ENCODE measurements around the gene SYPL1.

- TF ChIP-seq, protein P1, sequence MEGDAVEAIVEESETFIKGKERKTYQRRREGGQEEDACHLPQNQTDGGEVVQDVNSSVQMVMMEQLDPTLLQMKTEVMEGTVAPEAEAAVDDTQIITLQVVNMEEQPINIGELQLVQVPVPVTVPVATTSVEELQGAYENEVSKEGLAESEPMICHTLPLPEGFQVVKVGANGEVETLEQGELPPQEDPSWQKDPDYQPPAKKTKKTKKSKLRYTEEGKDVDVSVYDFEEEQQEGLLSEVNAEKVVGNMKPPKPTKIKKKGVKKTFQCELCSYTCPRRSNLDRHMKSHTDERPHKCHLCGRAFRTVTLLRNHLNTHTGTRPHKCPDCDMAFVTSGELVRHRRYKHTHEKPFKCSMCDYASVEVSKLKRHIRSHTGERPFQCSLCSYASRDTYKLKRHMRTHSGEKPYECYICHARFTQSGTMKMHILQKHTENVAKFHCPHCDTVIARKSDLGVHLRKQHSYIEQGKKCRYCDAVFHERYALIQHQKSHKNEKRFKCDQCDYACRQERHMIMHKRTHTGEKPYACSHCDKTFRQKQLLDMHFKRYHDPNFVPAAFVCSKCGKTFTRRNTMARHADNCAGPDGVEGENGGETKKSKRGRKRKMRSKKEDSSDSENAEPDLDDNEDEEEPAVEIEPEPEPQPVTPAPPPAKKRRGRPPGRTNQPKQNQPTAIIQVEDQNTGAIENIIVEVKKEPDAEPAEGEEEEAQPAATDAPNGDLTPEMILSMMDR (IDR thresholded peaks at IDR 0.05; ENCODE audit: borderline replicate concordance, extremely low read depth, low read length, poor library complexity, severe bottlenecking) = no peak
- no peak for TF ChIP-seq EZH2 (IDR thresholded peaks at IDR 0.05; ENCODE audit: borderline replicate concordance, low read depth, low read length, severe bottlenecking)
Observed at GRCh38 chr7:106053109-106053508, 59.0 kb downstream of the SYPL1 start.
